Activated CD4-positive, alpha-beta T cell treated with anti-CD3 and anti-CD28 coated beads, Interleukin-2, amount 50 U/mL, for 4 hours (primary cell): ENCODE results near the gene SERPINB13.
"Not testable (repeated sequence)": the region's sequence is repeated elsewhere in the genome, so short reads cannot be mapped to it uniquely, and the experiment has no call there.

Experiments used
- DNase-seq, 2 experiments: peaks; one replicate each; pipeline ENCODE4 v3.0.0-alpha.2; 2020

SERPINB13 gene

GRCh38 chr18:63590966-63591695 lies 4.0 kb downstream of the SERPINB13 start:
- no peak for DNase-seq

- no peak for DNase-seq
These were observed 4.6 kb downstream of the SERPINB13 start for GRCh38 chr18:63591725-63592124.

- no peak for DNase-seq
These were observed 5.3 kb downstream of the SERPINB13 start for GRCh38 chr18:63592471-63592870.

GRCh38 chr18:63596964-63597363 lies 9.8 kb downstream of the SERPINB13 start:
- DNase-seq: no peak

- no peak for DNase-seq
These were observed 16.2 kb downstream of the SERPINB13 start for GRCh38 chr18:63603355-63603754.

GRCh38 chr18:63603772-63604171 lies 16.6 kb downstream of the SERPINB13 start:
- DNase-seq: no peak

GRCh38 chr18:63604791-63605567 lies 17.8 kb downstream of the SERPINB13 start:
- DNase-seq: no peak

- DNase-seq: no peak
These were observed 19.4 kb downstream of the SERPINB13 start for GRCh38 chr18:63606526-63606925.

GRCh38 chr18:63613420-63613819 lies 26.3 kb downstream of the SERPINB13 start:
- no peak for DNase-seq

- DNase-seq: no peak
These were observed 30.1 kb downstream of the SERPINB13 start for GRCh38 chr18:63617049-63617914.

GRCh38 chr18:63617915-63618234 lies 30.7 kb downstream of the SERPINB13 start:
- no peak for DNase-seq

- DNase-seq: no peak
These were observed 32.5 kb downstream of the SERPINB13 start for GRCh38 chr18:63619661-63620060.

- no peak for DNase-seq
These were observed 37.7 kb downstream of the SERPINB13 start for GRCh38 chr18:63624863-63625262.

GRCh38 chr18:63626431-63626830 lies 39.3 kb downstream of the SERPINB13 start:
- DNase-seq: no peak

GRCh38 chr18:63627819-63628218 lies 40.7 kb downstream of the SERPINB13 start:
- no peak for DNase-seq

- DNase-seq: no peak
These were observed 50.6 kb downstream of the SERPINB13 start for GRCh38 chr18:63637703-63638102.

- DNase-seq: not testable (repeated sequence)
These were observed 54.1 kb downstream of the SERPINB13 start for GRCh38 chr18:63641157-63641680.

- not testable (repeated sequence) for DNase-seq
These were observed 55.7 kb downstream of the SERPINB13 start for GRCh38 chr18:63642668-63643356.

- not testable (repeated sequence) for DNase-seq
These were observed 57.0 kb downstream of the SERPINB13 start, which contains the start of gene SERPINB4 for GRCh38 chr18:63644142-63644541. Gene SERPINB4 (minus strand): TSS chr18:63644256. CDS start chr18:63643577, 679 bp downstream.

GRCh38 chr18:63644694-63645093 lies 57.6 kb downstream of the SERPINB13 start:
- not testable (repeated sequence) for DNase-seq

GRCh38 chr18:63646936-63647335 lies 59.8 kb downstream of the SERPINB13 start:
- no peak for DNase-seq

- DNase-seq: no peak
These were observed 61.1 kb downstream of the SERPINB13 start for GRCh38 chr18:63648241-63648640.
